Astrocyte (in vitro differentiated cells and primary cell): ENCODE data around the gene UBD. TPM values are rescaled to one million over a fixed set of nuclear protein-coding genes. Genes with fewer than 3 reads are reported as not detected.
A peak's percentile ranks its signal among the peaks of the same experiment; 100 is the strongest.

Source experiments
- DNase-seq: peaks from one replicate; pipeline ENCODE4 v3.0.0-alpha.2; 2010; ENCODE audit warnings: low read depth
- FAIRE-seq: peaks from 2 replicates; lab custom pipeline; 2011; peaks lifted over from hg19 to GRCh38; lab: Jason Lieb, UNC
- H2AFZ ChIP-seq: 2 replicates; pipeline ENCODE4 v1.6.0; 2012; ENCODE audit warnings: low read depth, low read length, inconsistent platforms
- H3K27ac ChIP-seq: 2 replicates; pipeline ENCODE4 v1.5.1; 2011; ENCODE audit warnings: low read depth, low read length, inconsistent platforms
- H3K27me3 ChIP-seq: 2 replicates; pipeline ENCODE4 v1.6.0; 2011; ENCODE audit warnings: low read length, inconsistent platforms; ENCODE audit not compliant: insufficient read depth
- H3K36me3 ChIP-seq: 2 replicates; pipeline ENCODE4 v1.5.1; 2011; ENCODE audit warnings: low read length, inconsistent platforms; ENCODE audit not compliant: insufficient read depth
- H3K4me1 ChIP-seq: 2 replicates; pipeline ENCODE4 v1.5.1; 2011; ENCODE audit warnings: low read length, inconsistent platforms; ENCODE audit not compliant: insufficient read depth
- H3K4me2 ChIP-seq: 2 replicates; pipeline ENCODE4 v1.6.0; 2012; ENCODE audit warnings: low read length, inconsistent platforms
- H3K4me3 ChIP-seq: 2 replicates; pipeline ENCODE4 v1.5.1; 2011; ENCODE audit warnings: low read depth, mild to moderate bottlenecking, low read length, inconsistent platforms; ENCODE audit not compliant: insufficient read depth
- H3K79me2 ChIP-seq: 2 replicates; pipeline ENCODE4 v1.6.0; 2012; ENCODE audit warnings: mild to moderate bottlenecking, low read length, inconsistent platforms; ENCODE audit not compliant: insufficient read depth
- H3K9ac ChIP-seq: 2 replicates; pipeline ENCODE4 v1.6.0; 2012; ENCODE audit warnings: mild to moderate bottlenecking, low read length, inconsistent platforms
- H3K9me3 ChIP-seq: 2 replicates; pipeline ENCODE4 v1.5.1; 2012; ENCODE audit warnings: low read depth, mild to moderate bottlenecking, low read length, inconsistent platforms; ENCODE audit not compliant: insufficient read depth
- H4K20me1 ChIP-seq: 2 replicates; pipeline ENCODE4 v1.6.0; 2012; ENCODE audit warnings: low read length, inconsistent platforms; ENCODE audit not compliant: insufficient read depth
- H3K27ac Mint-ChIP-seq: one replicate; pipeline ENCODE4 v1.8.0; 2021; ENCODE audit warnings: mild to moderate bottlenecking, mixed read lengths; ENCODE audit not compliant: unreplicated experiment
- H3K27me3 Mint-ChIP-seq: one replicate; pipeline ENCODE4 v1.8.0; 2021; ENCODE audit warnings: low read depth, mixed read lengths; ENCODE audit not compliant: unreplicated experiment
- H3K36me3 Mint-ChIP-seq: one replicate; pipeline ENCODE4 v1.8.0; 2021; ENCODE audit warnings: low read depth, mixed read lengths; ENCODE audit not compliant: unreplicated experiment
- H3K4me1 Mint-ChIP-seq: one replicate; pipeline ENCODE4 v1.8.0; 2021; ENCODE audit warnings: low read depth, mixed read lengths; ENCODE audit not compliant: unreplicated experiment
- H3K4me3 Mint-ChIP-seq: one replicate; pipeline ENCODE4 v1.8.0; 2021; ENCODE audit warnings: mild to moderate bottlenecking, moderate library complexity, mixed read lengths; ENCODE audit not compliant: unreplicated experiment
- H3K9me3 Mint-ChIP-seq: one replicate; pipeline ENCODE4 v1.8.0; 2021; ENCODE audit warnings: mild to moderate bottlenecking, mixed read lengths; ENCODE audit not compliant: unreplicated experiment
- CTCF ChIP-seq: IDR thresholded peaks from 2 replicates; pipeline ENCODE4 v1.5.1; 2011; ENCODE audit warnings: low read depth, mild to moderate bottlenecking, inconsistent platforms, low read length, moderate library complexity; ENCODE audit not compliant: insufficient read depth
- EZH2 ChIP-seq: IDR thresholded peaks from 2 replicates; pipeline ENCODE4 v1.6.1; 2012; ENCODE audit warnings: mild to moderate bottlenecking, low read length, inconsistent platforms; ENCODE audit not compliant: insufficient read depth
- total RNA-seq: library from RNA; stranded (reverse); gene quantifications from 2 replicates; pipeline ENCODE4 v1.2.1, GENCODE V29; 2021

UBD gene
- total RNA-seq, 1 donor from 2014 or later = 9.9 TPM

GRCh38 chr6:29529956-29530355 is 29.6 kb downstream of the UBD start:
- DNase-seq (no peak), FAIRE-seq (no peak)
- Mint-ChIP-seq H3K4me3 (no peak overlapping the region), H3K9me3 (no peaks in the 10 kb centered on the region), H3K27ac (no peak overlapping the region), H3K4me1 (peaks cover 9% of the 10 kb centered on the region), H3K36me3 (no peaks in the 10 kb centered on the region), H3K27me3 (peaks cover 5% of the 10 kb centered on the region)
- Histone ChIP-seq H3K79me2 (no peaks in the 10 kb centered on the region), H3K9ac (no peak overlapping the region), H3K4me1 (no peaks in the 10 kb centered on the region), H3K27me3 (no peaks in the 10 kb centered on the region), H3K27ac (no peak overlapping the region), H3K9me3 (peaks cover 4% of the 10 kb centered on the region), H4K20me1 (no peaks in the 10 kb centered on the region), H3K4me3 (no peak overlapping the region), H2AFZ (no peak overlapping the region), H3K36me3 (no peaks in the 10 kb centered on the region), H3K4me2 (no peak overlapping the region)
- TF ChIP-seq CTCF = no peak
- TF ChIP-seq EZH2 = no peak

- DNase-seq (no peak), FAIRE-seq (no peak)
- peaks cover 9% of the 10 kb centered on the region for H3K4me1 Mint-ChIP-seq
- Histone ChIP-seq H3K9me3 (peaks cover 4% of the 10 kb centered on the region), H3K9ac (no peak overlapping the region), H3K27ac (no peak overlapping the region), H3K27me3 (no peaks in the 10 kb centered on the region), H3K79me2 (no peaks in the 10 kb centered on the region), H3K4me1 (no peaks in the 10 kb centered on the region), H3K4me2 (no peak overlapping the region), H4K20me1 (no peaks in the 10 kb centered on the region), H3K36me3 (no peaks in the 10 kb centered on the region), H2AFZ (no peak overlapping the region), H3K4me3 (no peak overlapping the region)
- TF ChIP-seq EZH2 = no peak
- TF ChIP-seq CTCF = no peak
- no peak overlapping the region for H3K27ac Mint-ChIP-seq
- H3K4me3 Mint-ChIP-seq = no peak overlapping the region
- no peaks in the 10 kb centered on the region for H3K36me3 Mint-ChIP-seq
- no peaks in the 10 kb centered on the region for H3K9me3 Mint-ChIP-seq
- H3K27me3 Mint-ChIP-seq = peaks cover 5% of the 10 kb centered on the region
Measured at GRCh38 chr6:29528988-29529560, 30.5 kb downstream of the UBD start.

- Mint-ChIP-seq H3K9me3 (no peaks in the 10 kb centered on the region), H3K27me3 (peaks cover 5% of the 10 kb centered on the region), H3K4me3 (no peak overlapping the region), H3K4me1 (peaks cover 9% of the 10 kb centered on the region), H3K36me3 (peaks cover under 1% of the 10 kb centered on the region), H3K27ac (peak overlapping the region; percentile 47)
- Histone ChIP-seq H3K79me2 (no peaks in the 10 kb centered on the region), H2AFZ (no peak overlapping the region), H3K27me3 (no peaks in the 10 kb centered on the region), H3K36me3 (no peaks in the 10 kb centered on the region), H3K9ac (no peak overlapping the region), H3K27ac (no peak overlapping the region), H3K4me2 (no peak overlapping the region), H4K20me1 (no peaks in the 10 kb centered on the region), H3K4me1 (no peaks in the 10 kb centered on the region), H3K9me3 (peaks cover 4% of the 10 kb centered on the region), H3K4me3 (no peak overlapping the region)
- no peak for TF ChIP-seq CTCF
- no peak for TF ChIP-seq EZH2
- DNase-seq (no peak), FAIRE-seq (no peak)
Measured at GRCh38 chr6:29528300-29528931, 31.1 kb downstream of the UBD start.
